ENCODE measurements around the gene SYN1. TPM values are rescaled to one million over a fixed set of nuclear protein-coding genes. Genes with fewer than 3 reads are reported as not detected.

SYN1 gene
- polyA plus RNA-seq, 3 donors, result 0.11 to 4.0 (median 0.29) TPM

GRCh38 chrX:47644557-47645091 is 25.0 kb upstream of the SYN1 start:
- peaks cover 19 to 25% of the 10 kb centered on the region in 2 donors for H3K36me3 ChIP-seq (replicated peaks in 1 of 2; ENCODE audit: control insufficient read depth in 1 of 2, insufficient read depth in 2 of 2, low read length in 2 of 2)
- H2AFZ ChIP-seq (ENCODE audit: insufficient read depth, low read depth, low read length, poor library complexity, severe bottlenecking), result no peak overlapping the region
- Mint-ChIP-seq H3K27ac (peak overlapping the region in 4 of 7 donors; percentile 1 to 57 (median 42)), H3K4me3 (peak overlapping the region in 1 of 2 donors; percentile 37), H3K36me3 (peaks cover 28 to 35% of the 10 kb centered on the region in 2 donors), H3K4me1 (peaks cover 30% of the 10 kb centered on the region), H3K27me3 (ENCODE audit: low read depth in 3 of 3) (peaks cover 0 to 1% (median 0%) of the 10 kb centered on the region in 3 donors), H3K9me3 (peaks cover 4 to 17% (median 8%) of the 10 kb centered on the region in 7 donors)
- H4K20me1 ChIP-seq (ENCODE audit: insufficient read depth, low read length), result peaks cover 3% of the 10 kb centered on the region
- peaks cover 16% of the 10 kb centered on the region for H3K79me2 ChIP-seq (ENCODE audit: insufficient read depth, low read length)
- peaks cover 20 to 23% of the 10 kb centered on the region in 2 donors for H3K4me1 ChIP-seq (ENCODE audit: control insufficient read depth in 1 of 2, insufficient read depth in 2 of 2, low read length in 2 of 2)
- H3K27me3 ChIP-seq (ENCODE audit: control insufficient read depth in 2 of 2, insufficient read depth in 2 of 2, low read length in 2 of 2), result no peaks in the 10 kb centered on the region
- H3K27ac ChIP-seq (ENCODE audit: low read depth in 1 of 2, low read length in 2 of 2), result no peak overlapping the region
- H3K4me3 ChIP-seq (replicated peaks in 1 of 3; ENCODE audit: low read depth in 2 of 3, low read length in 3 of 3), result no peak overlapping the region
- no peak overlapping the region for H3K4me2 ChIP-seq (replicated peaks; ENCODE audit: extremely low read depth, low read length, poor library complexity, severe bottlenecking)
- H3K9ac ChIP-seq (ENCODE audit: insufficient read depth, low read length, poor library complexity, severe bottlenecking), result no peak overlapping the region
- no peak for TF ChIP-seq CTCF (IDR thresholded peaks at IDR 0.05)
- peak in 2 of 3 donors; percentile 10 to 32 for DNase-seq
- intact Hi-C loops (cut with micrococcal nuclease), result loop anchor here (5.0 to 10.0 kb wide), 2 partner anchors 82 to 450 kb away; partner anchors contain the start of genes ARAF (in 1 of the 2) and UBA1 (in 1 of the 2)
- no peaks in the 10 kb centered on the region for H3K9me3 ChIP-seq (replicated peaks in 1 of 2; ENCODE audit: control insufficient read depth in 1 of 2, insufficient read depth in 1 of 2, low read length in 2 of 2)
- 91% methylated on average over 7 of the region's 12 CpGs for WGBS (ENCODE audit: insufficient coverage)

GRCh38 chrX:47643926-47644325 is 24.3 kb upstream of the SYN1 start:
- no peak overlapping the region for H3K4me3 Mint-ChIP-seq
- H3K27me3 Mint-ChIP-seq (ENCODE audit: low read depth in 3 of 3), result peaks cover 0 to 1% (median 0%) of the 10 kb centered on the region in 3 donors
- peaks cover 23% of the 10 kb centered on the region for H3K4me1 Mint-ChIP-seq
- Histone ChIP-seq H3K27ac (ENCODE audit: low read depth in 1 of 2, low read length in 2 of 2) (no peak overlapping the region), H3K4me3 (replicated peaks in 1 of 3; ENCODE audit: low read depth in 2 of 3, low read length in 3 of 3) (no peak overlapping the region), H3K9ac (ENCODE audit: insufficient read depth, low read length, poor library complexity, severe bottlenecking) (no peak overlapping the region), H3K4me1 (ENCODE audit: control insufficient read depth in 1 of 2, insufficient read depth in 2 of 2, low read length in 2 of 2) (peaks cover 13 to 16% of the 10 kb centered on the region in 2 donors), H3K27me3 (ENCODE audit: control insufficient read depth in 2 of 2, insufficient read depth in 2 of 2, low read length in 2 of 2) (no peaks in the 10 kb centered on the region), H4K20me1 (ENCODE audit: insufficient read depth, low read length) (peaks cover 3% of the 10 kb centered on the region), H2AFZ (ENCODE audit: insufficient read depth, low read depth, low read length, poor library complexity, severe bottlenecking) (no peak overlapping the region), H3K9me3 (replicated peaks in 1 of 2; ENCODE audit: control insufficient read depth in 1 of 2, insufficient read depth in 1 of 2, low read length in 2 of 2) (no peaks in the 10 kb centered on the region), H3K4me2 (replicated peaks; ENCODE audit: extremely low read depth, low read length, poor library complexity, severe bottlenecking) (no peak overlapping the region), H3K36me3 (replicated peaks in 1 of 2; ENCODE audit: control insufficient read depth in 1 of 2, insufficient read depth in 2 of 2, low read length in 2 of 2) (peaks cover 26 to 32% of the 10 kb centered on the region in 2 donors), H3K79me2 (ENCODE audit: insufficient read depth, low read length) (peaks cover 9% of the 10 kb centered on the region)
- peak; percentile 39 for TF ChIP-seq CTCF (IDR thresholded peaks at IDR 0.05)
- DNase-seq, result peak in 2 of 3 donors; percentile 32 to 39
- WGBS (ENCODE audit: insufficient coverage), result 0% methylated on average over 1 of the region's 2 CpGs
- peaks cover 6 to 21% (median 10%) of the 10 kb centered on the region in 7 donors for H3K9me3 Mint-ChIP-seq
- intact Hi-C loops (cut with micrococcal nuclease), result loop anchor here (5.0 to 10.0 kb wide), 2 partner anchors 82 to 449 kb away; partner anchors contain the start of genes ARAF (in 1 of the 2) and UBA1 (in 1 of the 2)
- H3K36me3 Mint-ChIP-seq, result peaks cover 35 to 42% of the 10 kb centered on the region in 2 donors
- H3K27ac Mint-ChIP-seq, result peak overlapping the region in 1 of 7 donors; percentile 30

Data from CD14-positive monocyte (primary cell).